ENCODE measurements around the gene FAT4.

GRCh38 chr4:125265846-125266245 is 48.9 kb upstream of the FAT4 start:
- no peak for TF ChIP-seq POLR2A (IDR thresholded peaks at IDR 0.05)
- TF ChIP-seq, protein P1, sequence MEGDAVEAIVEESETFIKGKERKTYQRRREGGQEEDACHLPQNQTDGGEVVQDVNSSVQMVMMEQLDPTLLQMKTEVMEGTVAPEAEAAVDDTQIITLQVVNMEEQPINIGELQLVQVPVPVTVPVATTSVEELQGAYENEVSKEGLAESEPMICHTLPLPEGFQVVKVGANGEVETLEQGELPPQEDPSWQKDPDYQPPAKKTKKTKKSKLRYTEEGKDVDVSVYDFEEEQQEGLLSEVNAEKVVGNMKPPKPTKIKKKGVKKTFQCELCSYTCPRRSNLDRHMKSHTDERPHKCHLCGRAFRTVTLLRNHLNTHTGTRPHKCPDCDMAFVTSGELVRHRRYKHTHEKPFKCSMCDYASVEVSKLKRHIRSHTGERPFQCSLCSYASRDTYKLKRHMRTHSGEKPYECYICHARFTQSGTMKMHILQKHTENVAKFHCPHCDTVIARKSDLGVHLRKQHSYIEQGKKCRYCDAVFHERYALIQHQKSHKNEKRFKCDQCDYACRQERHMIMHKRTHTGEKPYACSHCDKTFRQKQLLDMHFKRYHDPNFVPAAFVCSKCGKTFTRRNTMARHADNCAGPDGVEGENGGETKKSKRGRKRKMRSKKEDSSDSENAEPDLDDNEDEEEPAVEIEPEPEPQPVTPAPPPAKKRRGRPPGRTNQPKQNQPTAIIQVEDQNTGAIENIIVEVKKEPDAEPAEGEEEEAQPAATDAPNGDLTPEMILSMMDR (IDR thresholded peaks at IDR 0.05): no peak

All from lower leg skin (tissue), 3 donors.